Measurements from ENCODE around the gene MSRB3. TPM values are rescaled to one million over a fixed set of nuclear protein-coding genes. Genes with fewer than 3 reads are reported as not detected.

The MSRB3 gene
- polyA plus RNA-seq, 1 of the 3 experiments (the other 2 are of a cell fraction): 24.3 TPM

DNA sequence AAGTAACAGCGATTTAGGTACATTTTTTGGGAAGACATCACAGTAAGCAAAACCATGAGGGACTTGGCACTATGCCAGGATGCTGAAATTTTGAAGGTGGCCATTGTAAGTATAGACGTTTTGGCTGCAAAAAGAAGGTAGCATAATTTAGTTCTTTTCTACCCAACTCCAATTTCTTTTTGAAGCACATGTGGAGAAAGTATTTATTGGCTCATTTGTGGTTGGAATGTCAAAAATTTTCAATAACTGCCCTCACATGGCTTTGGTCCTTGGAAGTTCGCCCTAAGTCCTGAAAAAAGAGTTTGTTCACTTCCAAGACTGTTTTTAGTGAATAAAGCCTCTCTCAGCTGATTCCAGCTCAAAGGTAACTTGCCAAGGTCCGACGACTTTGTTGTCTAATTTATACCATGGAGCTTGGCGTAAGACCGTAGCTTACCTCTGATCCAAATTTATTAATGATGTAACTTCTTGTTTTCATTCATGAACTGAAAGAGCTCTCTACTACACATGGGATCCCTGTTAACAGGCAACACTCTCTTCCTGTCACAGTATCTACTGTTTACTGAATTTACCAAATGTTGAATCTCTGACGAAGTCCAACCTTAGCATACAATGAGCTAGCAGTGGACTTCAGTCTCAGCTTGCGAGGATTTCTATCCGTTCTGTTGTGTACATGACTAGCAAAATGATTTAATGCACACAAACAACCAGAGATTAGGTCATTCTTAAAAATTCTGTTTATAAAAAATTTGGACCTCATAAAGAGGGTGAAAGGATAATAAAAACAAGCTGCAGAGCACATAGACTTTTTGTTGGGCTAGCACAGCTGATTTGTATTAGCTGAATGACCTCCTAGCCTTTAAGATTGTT lies 49.0 kb downstream of the MSRB3 start:
- peak overlapping the region; percentile 7; the same call in 1 of the 2 replicates for H3K4me2 ChIP-seq
- DNase-seq: no peak
- peaks cover 20% of the 10 kb centered on the region for H3F3A ChIP-seq (replicated peaks; ENCODE audit: insufficient read depth)
- H3K4me3 ChIP-seq (ENCODE audit: low read depth in 2 of 2, low read length in 1 of 2): no peak overlapping the region; a peak in 1 of 4 replicates
- H3K36me3 ChIP-seq (replicated peaks in 1 of 2; ENCODE audit: control insufficient read depth in 1 of 2, insufficient read depth in 2 of 2, low read length in 1 of 2): peaks cover 2 to 51% of the 10 kb centered on the region in 2 experiments
- TF ChIP-seq TCF12 (IDR thresholded peaks at IDR 0.05): peak; percentile 88
- no peak for TF ChIP-seq RXRA (IDR thresholded peaks at IDR 0.05; ENCODE audit: borderline replicate concordance, low read depth)
- TF ChIP-seq, protein P1, sequence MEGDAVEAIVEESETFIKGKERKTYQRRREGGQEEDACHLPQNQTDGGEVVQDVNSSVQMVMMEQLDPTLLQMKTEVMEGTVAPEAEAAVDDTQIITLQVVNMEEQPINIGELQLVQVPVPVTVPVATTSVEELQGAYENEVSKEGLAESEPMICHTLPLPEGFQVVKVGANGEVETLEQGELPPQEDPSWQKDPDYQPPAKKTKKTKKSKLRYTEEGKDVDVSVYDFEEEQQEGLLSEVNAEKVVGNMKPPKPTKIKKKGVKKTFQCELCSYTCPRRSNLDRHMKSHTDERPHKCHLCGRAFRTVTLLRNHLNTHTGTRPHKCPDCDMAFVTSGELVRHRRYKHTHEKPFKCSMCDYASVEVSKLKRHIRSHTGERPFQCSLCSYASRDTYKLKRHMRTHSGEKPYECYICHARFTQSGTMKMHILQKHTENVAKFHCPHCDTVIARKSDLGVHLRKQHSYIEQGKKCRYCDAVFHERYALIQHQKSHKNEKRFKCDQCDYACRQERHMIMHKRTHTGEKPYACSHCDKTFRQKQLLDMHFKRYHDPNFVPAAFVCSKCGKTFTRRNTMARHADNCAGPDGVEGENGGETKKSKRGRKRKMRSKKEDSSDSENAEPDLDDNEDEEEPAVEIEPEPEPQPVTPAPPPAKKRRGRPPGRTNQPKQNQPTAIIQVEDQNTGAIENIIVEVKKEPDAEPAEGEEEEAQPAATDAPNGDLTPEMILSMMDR (IDR thresholded peaks at IDR 0.05): no peak
- TF ChIP-seq JUND (IDR thresholded peaks at IDR 0.05): 0 out of 2 replicates have a peak, but pooled peaks have one; percentile 10
- no peak for TF ChIP-seq RAD21 (IDR thresholded peaks at IDR 0.05; ENCODE audit: low read length)
- no peak for TF ChIP-seq CHD2 (IDR thresholded peaks at IDR 0.05; ENCODE audit: low read length, partially characterized antibody)
- TF ChIP-seq TEAD4 (IDR thresholded peaks at IDR 0.05; ENCODE audit: borderline replicate concordance, insufficient read depth): peak; percentile 37; the same call in 1 of the 2 replicates
- TF ChIP-seq SIN3A (IDR thresholded peaks at IDR 0.05; ENCODE audit: borderline replicate concordance, low read depth, low read length): no peak
- peak; percentile 87 for TF ChIP-seq NFIC (IDR thresholded peaks at IDR 0.05; ENCODE audit: borderline replicate concordance)
- peak in 1 of 2 experiments; percentile 41; a peak in 1 of 4 replicates for TF ChIP-seq EP300 (IDR thresholded peaks at IDR 0.05; ENCODE audit: borderline replicate concordance in 1 of 2, low read depth in 1 of 2, low read length in 1 of 2)
- TF ChIP-seq, protein P2, sequence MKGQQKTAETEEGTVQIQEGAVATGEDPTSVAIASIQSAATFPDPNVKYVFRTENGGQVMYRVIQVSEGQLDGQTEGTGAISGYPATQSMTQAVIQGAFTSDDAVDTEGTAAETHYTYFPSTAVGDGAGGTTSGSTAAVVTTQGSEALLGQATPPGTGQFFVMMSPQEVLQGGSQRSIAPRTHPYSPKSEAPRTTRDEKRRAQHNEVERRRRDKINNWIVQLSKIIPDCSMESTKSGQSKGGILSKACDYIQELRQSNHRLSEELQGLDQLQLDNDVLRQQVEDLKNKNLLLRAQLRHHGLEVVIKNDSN (IDR thresholded peaks at IDR 0.05; ENCODE audit: borderline replicate concordance, low read depth): no peak
- TF ChIP-seq, protein P3, sequence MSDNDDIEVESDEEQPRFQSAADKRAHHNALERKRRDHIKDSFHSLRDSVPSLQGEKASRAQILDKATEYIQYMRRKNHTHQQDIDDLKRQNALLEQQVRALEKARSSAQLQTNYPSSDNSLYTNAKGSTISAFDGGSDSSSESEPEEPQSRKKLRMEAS (IDR thresholded peaks at IDR 0.05; ENCODE audit: low read depth): 0 out of 2 replicates have a peak, but pooled peaks have one; percentile 32
- TF ChIP-seq, protein P4, sequence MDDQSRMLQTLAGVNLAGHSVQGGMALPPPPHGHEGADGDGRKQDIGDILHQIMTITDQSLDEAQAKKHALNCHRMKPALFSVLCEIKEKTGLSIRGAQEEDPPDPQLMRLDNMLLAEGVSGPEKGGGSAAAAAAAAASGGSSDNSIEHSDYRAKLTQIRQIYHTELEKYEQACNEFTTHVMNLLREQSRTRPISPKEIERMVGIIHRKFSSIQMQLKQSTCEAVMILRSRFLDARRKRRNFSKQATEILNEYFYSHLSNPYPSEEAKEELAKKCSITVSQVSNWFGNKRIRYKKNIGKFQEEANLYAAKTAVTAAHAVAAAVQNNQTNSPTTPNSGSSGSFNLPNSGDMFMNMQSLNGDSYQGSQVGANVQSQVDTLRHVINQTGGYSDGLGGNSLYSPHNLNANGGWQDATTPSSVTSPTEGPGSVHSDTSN (IDR thresholded peaks at IDR 0.05): peak; percentile 31; the same call in 1 of the 2 replicates
- TF ChIP-seq, protein P5, sequence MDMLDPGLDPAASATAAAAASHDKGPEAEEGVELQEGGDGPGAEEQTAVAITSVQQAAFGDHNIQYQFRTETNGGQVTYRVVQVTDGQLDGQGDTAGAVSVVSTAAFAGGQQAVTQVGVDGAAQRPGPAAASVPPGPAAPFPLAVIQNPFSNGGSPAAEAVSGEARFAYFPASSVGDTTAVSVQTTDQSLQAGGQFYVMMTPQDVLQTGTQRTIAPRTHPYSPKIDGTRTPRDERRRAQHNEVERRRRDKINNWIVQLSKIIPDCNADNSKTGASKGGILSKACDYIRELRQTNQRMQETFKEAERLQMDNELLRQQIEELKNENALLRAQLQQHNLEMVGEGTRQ (IDR thresholded peaks at IDR 0.05; ENCODE audit: borderline replicate concordance, low read depth, low read length): no peak
- peak; percentile 35; the same call in 1 of the 2 replicates for TF ChIP-seq POLR2AphosphoS5 (IDR thresholded peaks at IDR 0.05; ENCODE audit: low read depth, low read length)
- peak; percentile 20; the same call in 1 of the 2 replicates for TF ChIP-seq YY1 (IDR thresholded peaks at IDR 0.05; ENCODE audit: low read depth)
- TF ChIP-seq GABPA (IDR thresholded peaks at IDR 0.05; ENCODE audit: low read depth): no peak
- TF ChIP-seq RCOR1 (IDR thresholded peaks at IDR 0.05; ENCODE audit: low read length): no peak
- no peak for TF ChIP-seq FOXJ3 (CRISPR knock-in tag; IDR thresholded peaks at IDR 0.05)
- H3K79me2 ChIP-seq (ENCODE audit: insufficient read depth): no peaks in the 10 kb centered on the region
- H4K20me1 ChIP-seq (ENCODE audit: insufficient read depth): no peaks in the 10 kb centered on the region
- H2AFZ ChIP-seq (ENCODE audit: low read depth): no peak overlapping the region
- ChIA-PET POLR2A (no interaction called here), CTCF (no interaction called here)
- no peaks in the 10 kb centered on the region for H3K9me2 ChIP-seq
- no peaks in the 10 kb centered on the region for H3K27me3 ChIP-seq (ENCODE audit: insufficient read depth)
- peak overlapping the region; percentile 71 to 91; a peak in 2 of 4 replicates for H3K27ac ChIP-seq (ENCODE audit: low read depth in 2 of 2, low read length in 1 of 2)
- no peaks in the 10 kb centered on the region for H3K9me3 ChIP-seq
- H3K4me1 ChIP-seq (ENCODE audit: control insufficient read depth in 1 of 2, insufficient read depth in 2 of 2, low read depth in 1 of 2, low read length in 1 of 2): peaks cover 3 to 30% of the 10 kb centered on the region in 2 experiments
- H3K9ac ChIP-seq: no peak overlapping the region; the same call in 1 of the 2 replicates
- 45% methylated on average over 10 of the region's 10 CpGs for WGBS (ENCODE audit: low lambda C conversion rate)
